Measurements from ENCODE around the gene GGN. TPM values are rescaled to one million over a fixed set of nuclear protein-coding genes. Genes with fewer than 3 reads are reported as not detected.
"Not testable (repeated sequence)": the region's sequence is repeated elsewhere in the genome, so short reads cannot be mapped to it uniquely, and the experiment has no call there.

The GGN gene
- total and polyA plus RNA-seq, 2 experiments from 2014 or later, result 0.60 to 1.1 TPM

- no peaks in the 10 kb centered on the region for H3K79me2 ChIP-seq
- DNase-seq (ENCODE audit: low spot score), result no peak
- WGBS (ENCODE audit: low lambda C conversion rate, missing lambda C conversion rate), result 91% methylated on average over 8 of the region's 8 CpGs
Measured at GRCh38 chr19:38412491-38412890, 24.7 kb upstream of the GGN start.

GRCh38 chr19:38411898-38412297 is 24.1 kb upstream of the GGN start:
- WGBS (ENCODE audit: low lambda C conversion rate, missing lambda C conversion rate), result 95% methylated on average over 5 of the region's 5 CpGs
- H3K4me1 ChIP-seq (ENCODE audit: insufficient read depth); H3K27me3 ChIP-seq; H3K36me3 ChIP-seq (replicated peaks; ENCODE audit: insufficient read depth, low read depth); H3K27ac ChIP-seq; H3K9me3 ChIP-seq (ENCODE audit: low read depth); H2AFZ ChIP-seq; H3K9me2 ChIP-seq (replicated peaks; ENCODE audit: insufficient read depth); H3K4me3 ChIP-seq; H4K20me1 ChIP-seq (ENCODE audit: insufficient read depth, poor library complexity, severe bottlenecking); H3K4me2 ChIP-seq; H3K79me2 ChIP-seq; DNase-seq (ENCODE audit: low spot score): not testable (repeated sequence)

More at GRCh38 chr19:38412491-38412890, 24.7 kb upstream of the GGN start:
- Histone ChIP-seq H4K20me1 (ENCODE audit: insufficient read depth, poor library complexity, severe bottlenecking) (no peaks in the 10 kb centered on the region), H3K27ac (no peak overlapping the region), H3K27me3 (no peaks in the 10 kb centered on the region), H3K9me3 (ENCODE audit: low read depth) (no peaks in the 10 kb centered on the region), H3K4me2 (no peak overlapping the region), H3K4me1 (ENCODE audit: insufficient read depth) (no peaks in the 10 kb centered on the region), H3K9me2 (replicated peaks; ENCODE audit: insufficient read depth) (no peaks in the 10 kb centered on the region), H3K4me3 (no peak overlapping the region), H2AFZ (no peak overlapping the region), H3K36me3 (replicated peaks; ENCODE audit: insufficient read depth, low read depth) (no peaks in the 10 kb centered on the region)
- no peak for TF ChIP-seq CTCF (IDR thresholded peaks at IDR 0.05; ENCODE audit: poor library complexity)
- no peak for TF ChIP-seq EZH2 (IDR thresholded peaks at IDR 0.05; ENCODE audit: borderline replicate concordance)
- TF ChIP-seq EZH2phosphoT487 (IDR thresholded peaks at IDR 0.05; ENCODE audit: low read depth, severe bottlenecking, unreplicated experiment), result no peak

- Histone ChIP-seq H3K4me3 (no peak overlapping the region), H3K4me2 (no peak overlapping the region), H4K20me1 (ENCODE audit: insufficient read depth, poor library complexity, severe bottlenecking) (no peaks in the 10 kb centered on the region), H2AFZ (no peak overlapping the region), H3K9me2 (replicated peaks; ENCODE audit: insufficient read depth) (no peaks in the 10 kb centered on the region), H3K9me3 (ENCODE audit: low read depth) (no peaks in the 10 kb centered on the region), H3K27me3 (no peaks in the 10 kb centered on the region), H3K4me1 (ENCODE audit: insufficient read depth) (no peaks in the 10 kb centered on the region), H3K79me2 (no peaks in the 10 kb centered on the region), H3K27ac (no peak overlapping the region), H3K36me3 (replicated peaks; ENCODE audit: insufficient read depth, low read depth) (no peaks in the 10 kb centered on the region)
- TF ChIP-seq EZH2 (IDR thresholded peaks at IDR 0.05; ENCODE audit: borderline replicate concordance) (no peak), CTCF (IDR thresholded peaks at IDR 0.05; ENCODE audit: poor library complexity) (no peak), EZH2phosphoT487 (IDR thresholded peaks at IDR 0.05; ENCODE audit: low read depth, severe bottlenecking, unreplicated experiment) (no peak)
- WGBS (ENCODE audit: low lambda C conversion rate, missing lambda C conversion rate), result 93% methylated on average over 13 of the region's 13 CpGs
- no peak for DNase-seq (ENCODE audit: low spot score)
Measured at GRCh38 chr19:38411041-38411712, 23.3 kb upstream of the GGN start.

- not testable (repeated sequence) for H3K9me2 ChIP-seq (replicated peaks; ENCODE audit: insufficient read depth); H3K27me3 ChIP-seq; H3K9me3 ChIP-seq (ENCODE audit: low read depth); H3K4me1 ChIP-seq (ENCODE audit: insufficient read depth); H4K20me1 ChIP-seq (ENCODE audit: insufficient read depth, poor library complexity, severe bottlenecking); H3K27ac ChIP-seq; H3K4me3 ChIP-seq; DNase-seq (ENCODE audit: low spot score); H3K36me3 ChIP-seq (replicated peaks; ENCODE audit: insufficient read depth, low read depth); H3K4me2 ChIP-seq; H2AFZ ChIP-seq; H3K79me2 ChIP-seq
- 95% methylated on average over 6 of the region's 6 CpGs for WGBS (ENCODE audit: low lambda C conversion rate, missing lambda C conversion rate)
Measured at GRCh38 chr19:38410407-38410806, 22.6 kb upstream of the GGN start.

Data from hepatocyte (in vitro differentiated cells).